Parathyroid adenoma (tissue), 2 donors: Measurements from ENCODE around the gene LRP10.

ENCODE experiments used
- H2AFZ ChIP-seq: fragments of 300-600 bp; sonication (generic); one replicate; pipeline ENCODE4 v1.7.0; 2017; ENCODE audit warnings: antibody characterized with exemption, mild to moderate bottlenecking
- H3K27ac ChIP-seq: fragments of 300-600 bp; sonication (generic); one replicate; pipeline ENCODE4 v1.7.0; 2017
- H3K27me3 ChIP-seq: fragments of 300-600 bp; sonication (generic); one replicate; pipeline ENCODE4 v1.7.0; 2017; ENCODE audit warnings: low read length; ENCODE audit not compliant: control insufficient read depth, insufficient read depth
- H3K36me3 ChIP-seq: fragments of 300-600 bp; sonication (generic); one replicate; pipeline ENCODE4 v1.7.0; 2017; ENCODE audit warnings: low read length; ENCODE audit not compliant: control insufficient read depth, insufficient read depth
- H3K4me1 ChIP-seq: fragments of 300-600 bp; sonication (generic); one replicate; pipeline ENCODE4 v1.7.0; 2017; ENCODE audit warnings: control low read depth
- H3K4me2 ChIP-seq: fragments of 300-600 bp; sonication (generic); one replicate; pipeline ENCODE4 v1.7.0; 2017; ENCODE audit warnings: low read length
- H3K4me3 ChIP-seq: fragments of 300-600 bp; sonication (generic); one replicate; pipeline ENCODE4 v1.7.0; 2017; ENCODE audit warnings: low read depth, low read length
- H3K79me2 ChIP-seq: fragments of 300-600 bp; sonication (generic); one replicate; pipeline ENCODE4 v1.7.0; 2017; ENCODE audit warnings: control low read depth
- H3K9ac ChIP-seq: fragments of 300-600 bp; sonication (generic); one replicate; pipeline ENCODE4 v1.7.0; 2017; ENCODE audit warnings: mild to moderate bottlenecking
- H3K9me3 ChIP-seq: fragments of 300-600 bp; sonication (generic); one replicate; pipeline ENCODE4 v1.7.0; 2017; ENCODE audit warnings: low read length; ENCODE audit not compliant: control insufficient read depth
- CTCF ChIP-seq: fragments of 300-600 bp; sonication (generic); IDR thresholded peaks from one replicate; pipeline ENCODE4 v1.7.0; 2017; ENCODE audit warnings: antibody characterized with exemption, mild to moderate bottlenecking
- donor health status: primary hyperparathyroidism.

Gene LRP10

GRCh38 chr14:22896356-22896755 is 24.8 kb downstream of the LRP10 start:
- no peaks in the 10 kb centered on the region for H3K27me3 ChIP-seq
- H3K79me2 ChIP-seq: no peaks in the 10 kb centered on the region
- no peaks in the 10 kb centered on the region for H3K4me1 ChIP-seq
- H3K9ac ChIP-seq: no peak overlapping the region
- H3K4me2 ChIP-seq: peak overlapping the region; percentile 9
- H3K36me3 ChIP-seq: no peaks in the 10 kb centered on the region
- H3K4me3 ChIP-seq: no peak overlapping the region
- no peak overlapping the region for H3K27ac ChIP-seq
- no peak for TF ChIP-seq CTCF
- H2AFZ ChIP-seq: no peak overlapping the region
- no peaks in the 10 kb centered on the region for H3K9me3 ChIP-seq

GRCh38 chr14:22896760-22897159 is 25.2 kb downstream of the LRP10 start:
- no peak overlapping the region for H3K9ac ChIP-seq
- H3K79me2 ChIP-seq: no peaks in the 10 kb centered on the region
- no peak overlapping the region for H2AFZ ChIP-seq
- TF ChIP-seq CTCF: no peak
- no peaks in the 10 kb centered on the region for H3K9me3 ChIP-seq
- no peaks in the 10 kb centered on the region for H3K27me3 ChIP-seq
- H3K4me2 ChIP-seq: peak overlapping the region; percentile 9
- H3K27ac ChIP-seq: no peak overlapping the region
- no peaks in the 10 kb centered on the region for H3K4me1 ChIP-seq
- H3K36me3 ChIP-seq: no peaks in the 10 kb centered on the region
- H3K4me3 ChIP-seq: peak overlapping the region; percentile 11

GRCh38 chr14:22897357-22897756 is 25.8 kb downstream of the LRP10 start:
- no peak overlapping the region for H3K4me2 ChIP-seq

GRCh38 chr14:22898302-22899090 is 27.0 kb downstream of the LRP10 start:
- Histone ChIP-seq H3K36me3 (no peaks in the 10 kb centered on the region), H3K27ac (no peak overlapping the region), H3K79me2 (no peaks in the 10 kb centered on the region), H3K4me1 (no peaks in the 10 kb centered on the region), H3K9ac (no peak overlapping the region), H3K4me3 (no peak overlapping the region), H3K4me2 (no peak overlapping the region), H3K27me3 (no peaks in the 10 kb centered on the region), H2AFZ (no peak overlapping the region), H3K9me3 (no peaks in the 10 kb centered on the region)
- no peak for TF ChIP-seq CTCF

More at GRCh38 chr14:22897357-22897756, 25.8 kb downstream of the LRP10 start:
- Histone ChIP-seq H3K9ac (no peak overlapping the region), H3K36me3 (no peaks in the 10 kb centered on the region), H2AFZ (no peak overlapping the region), H3K27ac (no peak overlapping the region), H3K4me3 (no peak overlapping the region), H3K27me3 (no peaks in the 10 kb centered on the region), H3K4me1 (no peaks in the 10 kb centered on the region), H3K79me2 (no peaks in the 10 kb centered on the region), H3K9me3 (no peaks in the 10 kb centered on the region)
- no peak for TF ChIP-seq CTCF
